Measurements from ENCODE around the gene PCED1A.
"Not testable (repeated sequence)": the region's sequence is repeated elsewhere in the genome, so short reads cannot be mapped to it uniquely, and the experiment has no call there.

The PCED1A gene

GRCh38 chr20:2837221-2837960 lies 3.1 kb downstream of the PCED1A start:
- no peak for TF ChIP-seq ZFX (IDR thresholded peaks at IDR 0.05)
- TF ChIP-seq, protein P1, sequence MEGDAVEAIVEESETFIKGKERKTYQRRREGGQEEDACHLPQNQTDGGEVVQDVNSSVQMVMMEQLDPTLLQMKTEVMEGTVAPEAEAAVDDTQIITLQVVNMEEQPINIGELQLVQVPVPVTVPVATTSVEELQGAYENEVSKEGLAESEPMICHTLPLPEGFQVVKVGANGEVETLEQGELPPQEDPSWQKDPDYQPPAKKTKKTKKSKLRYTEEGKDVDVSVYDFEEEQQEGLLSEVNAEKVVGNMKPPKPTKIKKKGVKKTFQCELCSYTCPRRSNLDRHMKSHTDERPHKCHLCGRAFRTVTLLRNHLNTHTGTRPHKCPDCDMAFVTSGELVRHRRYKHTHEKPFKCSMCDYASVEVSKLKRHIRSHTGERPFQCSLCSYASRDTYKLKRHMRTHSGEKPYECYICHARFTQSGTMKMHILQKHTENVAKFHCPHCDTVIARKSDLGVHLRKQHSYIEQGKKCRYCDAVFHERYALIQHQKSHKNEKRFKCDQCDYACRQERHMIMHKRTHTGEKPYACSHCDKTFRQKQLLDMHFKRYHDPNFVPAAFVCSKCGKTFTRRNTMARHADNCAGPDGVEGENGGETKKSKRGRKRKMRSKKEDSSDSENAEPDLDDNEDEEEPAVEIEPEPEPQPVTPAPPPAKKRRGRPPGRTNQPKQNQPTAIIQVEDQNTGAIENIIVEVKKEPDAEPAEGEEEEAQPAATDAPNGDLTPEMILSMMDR (conservative IDR thresholded peaks at IDR 0.05) = no peak

DNA sequence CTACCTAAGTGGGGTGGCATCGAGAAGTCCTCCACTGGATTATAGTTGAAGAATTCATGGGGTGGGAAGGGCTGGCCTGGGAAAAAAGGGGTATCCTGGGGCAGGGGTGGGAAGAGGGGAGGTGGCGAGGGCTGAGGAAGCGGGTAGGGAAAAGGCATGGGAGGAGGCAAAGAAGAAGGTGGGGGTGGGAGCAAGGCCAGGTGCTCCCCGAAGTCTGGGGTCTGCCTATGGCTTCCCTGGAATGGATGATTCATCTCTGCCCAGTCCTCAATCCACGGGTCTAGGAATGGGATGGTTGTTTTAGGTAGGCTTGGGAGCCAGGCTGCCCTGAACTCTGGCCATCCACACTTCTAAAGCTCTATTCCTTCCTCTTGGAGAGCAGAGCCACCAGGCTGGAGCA lies 4.4 kb downstream of the PCED1A start:
- TF ChIP-seq, protein P1 (conservative IDR thresholded peaks at IDR 0.05) = no peak
- TF ChIP-seq ZFX (IDR thresholded peaks at IDR 0.05) = no peak
- H3K27ac ChIP-seq = no peak overlapping the region

More at GRCh38 chr20:2837221-2837960, 3.1 kb downstream of the PCED1A start:
- no peak overlapping the region for H3K27ac ChIP-seq

DNA sequence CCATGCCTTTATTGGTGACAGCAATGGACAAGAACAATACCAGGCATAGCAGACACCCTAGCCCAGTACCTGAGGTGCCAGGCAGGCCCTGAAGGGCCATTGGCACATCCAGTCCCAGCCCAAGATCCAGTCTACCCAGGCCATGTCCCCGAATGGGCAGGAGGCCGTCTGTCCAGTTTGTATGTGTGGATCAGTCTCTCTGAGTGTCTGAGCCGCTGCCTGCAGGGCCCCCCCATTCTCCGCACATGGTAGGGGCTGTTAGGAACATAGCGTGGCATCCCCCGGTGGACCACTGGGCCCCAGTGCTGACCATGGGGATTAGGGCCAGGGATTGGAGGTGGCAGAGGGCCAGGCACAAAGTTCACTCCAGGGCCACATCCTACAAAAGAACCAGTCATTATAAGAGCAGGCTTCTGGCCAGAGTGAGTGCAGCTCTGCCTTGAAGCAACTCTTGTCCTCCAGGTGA lies 5.1 kb downstream of the PCED1A start:
- TF ChIP-seq, protein P1 (conservative IDR thresholded peaks at IDR 0.05) = no peak
- no peak for TF ChIP-seq ZFX (IDR thresholded peaks at IDR 0.05)

GRCh38 chr20:2834401-2835110 lies 5.9 kb downstream of the PCED1A start:
- TF ChIP-seq ZFX (IDR thresholded peaks at IDR 0.05) = no peak
- TF ChIP-seq, protein P1 (conservative IDR thresholded peaks at IDR 0.05) = no peak
- no peak overlapping the region for H3K27ac ChIP-seq

More for the DNA sequence above, 5.1 kb downstream of the PCED1A start:
- H3K27ac ChIP-seq = no peak overlapping the region

- no peak overlapping the region for H3K27ac ChIP-seq
- TF ChIP-seq ZFX (IDR thresholded peaks at IDR 0.05) = no peak
- TF ChIP-seq, protein P1 (conservative IDR thresholded peaks at IDR 0.05) = no peak
Observed at GRCh38 chr20:2833761-2834160, 6.7 kb downstream of the PCED1A start.

GRCh38 chr20:2831206-2831605 lies 9.2 kb downstream of the PCED1A start:
- H3K27ac ChIP-seq = not testable (repeated sequence)

- TF ChIP-seq, protein P1 (conservative IDR thresholded peaks at IDR 0.05) = no peak
- TF ChIP-seq ZFX (IDR thresholded peaks at IDR 0.05) = no peak
- H3K27ac ChIP-seq = no peak overlapping the region
Observed at GRCh38 chr20:2829376-2829775, 11.1 kb downstream of the PCED1A start.
